Liver (tissue), 9 donors: ENCODE measurements around the gene CBX8. TPM values are rescaled to one million over a fixed set of nuclear protein-coding genes. Genes with fewer than 3 reads are reported as not detected.

Experiments used
- DNase-seq: peaks from one replicate; pipeline ENCODE4 v3.0.0-alpha.2; 2017; ENCODE audit warnings: low spot score
- H3K27ac ChIP-seq, 2 donors: one replicate each; pipeline ENCODE4 v1.7.0; 2013; ENCODE audit warnings: inconsistent platforms in 2 of 2, low read length in 2 of 2, control low read depth in 1 of 2, low read depth in 1 of 2, mild to moderate bottlenecking in 1 of 2
- H3K27me3 ChIP-seq, 4 donors: one replicate each; pipeline versions ENCODE4 v1.6.1 to v1.7.0; 2013; ENCODE audit warnings: low read length in 3 of 4, inconsistent platforms in 1 of 4, mild to moderate bottlenecking in 1 of 4, moderate library complexity in 1 of 4; ENCODE audit not compliant: control insufficient read depth in 4 of 4, insufficient read depth in 4 of 4
- H3K36me3 ChIP-seq, 4 donors: one replicate each; pipeline versions ENCODE4 v1.6.1 to v1.7.0; 2013; ENCODE audit warnings: low read length in 3 of 4, mild to moderate bottlenecking in 3 of 4, low read depth in 1 of 4, moderate library complexity in 1 of 4; ENCODE audit not compliant: control insufficient read depth in 4 of 4, insufficient read depth in 3 of 4
- H3K4me1 ChIP-seq, 4 donors: one replicate each; pipeline versions ENCODE4 v1.6.1 to v1.7.0; 2013; ENCODE audit warnings: low read length in 3 of 4, mild to moderate bottlenecking in 3 of 4, moderate library complexity in 1 of 4; ENCODE audit not compliant: control insufficient read depth in 4 of 4, insufficient read depth in 4 of 4
- H3K4me3 ChIP-seq, 3 donors: one replicate each; pipeline versions ENCODE4 v1.6.1 to v1.7.0; 2013; ENCODE audit warnings: low read length in 3 of 3, control low read depth in 1 of 3, low read depth in 1 of 3, mild to moderate bottlenecking in 1 of 3
- H3K9ac ChIP-seq, 2 donors: one replicate each; pipeline ENCODE4 v1.7.0; 2013; ENCODE audit warnings: low read length in 2 of 2, mild to moderate bottlenecking in 2 of 2, moderate library complexity in 2 of 2, control low read depth in 1 of 2, low read depth in 1 of 2
- H3K9me3 ChIP-seq, 4 donors: one replicate each; pipeline versions ENCODE4 v1.6.1 to v1.7.0; 2013; ENCODE audit warnings: low read length in 3 of 4; ENCODE audit not compliant: control insufficient read depth in 4 of 4
- EGR1 ChIP-seq, 2 donors: IDR thresholded peaks; 2 replicates each; pipeline ENCODE4 v1.6.1; 2016 to 2018; ENCODE audit warnings: antibody characterized with exemption in 2 of 2, low read depth in 2 of 2
- GABPA ChIP-seq, 2 donors: IDR thresholded peaks in 1 of 2; conservative IDR thresholded peaks in 1 of 2; 2 replicates each; pipeline ENCODE4 v1.6.1; 2016; ENCODE audit warnings: antibody characterized with exemption in 2 of 2, mild to moderate bottlenecking in 1 of 2, moderate library complexity in 1 of 2
- HNF4G ChIP-seq: IDR thresholded peaks from 2 replicates; pipeline ENCODE4 v1.6.1; 2016; ENCODE audit warnings: antibody characterized with exemption
- JUND ChIP-seq, 2 donors: IDR thresholded peaks; 2 replicates each; pipeline ENCODE4 v1.6.1; 2016; ENCODE audit warnings: antibody characterized with exemption in 2 of 2
- MAX ChIP-seq: IDR thresholded peaks from 2 replicates; pipeline ENCODE4 v1.6.1; 2016; ENCODE audit warnings: antibody characterized with exemption
- NR2F2 ChIP-seq: IDR thresholded peaks from 2 replicates; pipeline ENCODE4 v1.6.1; 2016; ENCODE audit warnings: antibody characterized with exemption
- RXRA ChIP-seq, 2 donors: IDR thresholded peaks; 2 replicates each; pipeline ENCODE4 v1.6.1; 2017 to 2018; ENCODE audit warnings: antibody characterized with exemption in 2 of 2, mild to moderate bottlenecking in 1 of 2
- SP1 ChIP-seq: IDR thresholded peaks from 2 replicates; pipeline ENCODE4 v1.6.1; 2018; ENCODE audit warnings: antibody characterized with exemption, mild to moderate bottlenecking
- TAF1 ChIP-seq: conservative IDR thresholded peaks from 2 replicates; pipeline ENCODE4 v1.6.1; 2016; ENCODE audit warnings: antibody characterized with exemption, mild to moderate bottlenecking
- WGBS: extraction: QIAGEN DNeasy Blood & Tissue Kit; methylation state at CpG from one replicate; pipeline ENCODE4 v1.1.7; 2013; 5-methylcytosine and 5-hydroxymethylcytosine counted together
- polyA plus RNA-seq, 2 donors: library from polyadenylated mRNA; stranded (reverse) in 1 of 2; unstranded in 1 of 2; fragments of 200-250 nt in 1 of 2; fragments of >200 nt in 1 of 2; fragmentation: Nextera tagmentation in 1 of 2; extraction: Ambion mirVana in 1 of 2; gene quantifications; one replicate each; pipeline versions ENCODE4 v1.2.1 to v1.2.3, GENCODE V29; 2013 to 2015
- total RNA-seq, 2 donors: library from RNA; depleted of rRNA; stranded (reverse); fragments of >200 nt; gene quantifications; one replicate each; pipeline ENCODE4 v1.2.3, GENCODE V29; 2014
- TF ChIP-seq, protein P1 (sequence below): IDR thresholded peaks from 2 replicates; pipeline ENCODE4 v1.6.1; 2016; ENCODE audit warnings: antibody characterized with exemption
- TF ChIP-seq, protein P2 (sequence below): IDR thresholded peaks from 2 replicates; pipeline ENCODE4 v1.6.1; 2016; ENCODE audit warnings: antibody characterized with exemption, mild to moderate bottlenecking
- TF ChIP-seq, protein P3 (sequence below): fragments of 150-350 bp; IDR thresholded peaks from 2 replicates; pipeline ENCODE4 v1.5.1; 2017; ENCODE audit warnings: improper control_type of control experiment, low read depth, low read length; ENCODE audit not compliant: missing input control
- donor health status: healthy.
- donor health status: healthy.
- donor health status: healthy.
- donor health status: healthy.
- donor health status: healthy.

Gene CBX8
- total and polyA plus RNA-seq, 4 donors: 0.75 to 2.7 (median 1.9) TPM

DNA sequence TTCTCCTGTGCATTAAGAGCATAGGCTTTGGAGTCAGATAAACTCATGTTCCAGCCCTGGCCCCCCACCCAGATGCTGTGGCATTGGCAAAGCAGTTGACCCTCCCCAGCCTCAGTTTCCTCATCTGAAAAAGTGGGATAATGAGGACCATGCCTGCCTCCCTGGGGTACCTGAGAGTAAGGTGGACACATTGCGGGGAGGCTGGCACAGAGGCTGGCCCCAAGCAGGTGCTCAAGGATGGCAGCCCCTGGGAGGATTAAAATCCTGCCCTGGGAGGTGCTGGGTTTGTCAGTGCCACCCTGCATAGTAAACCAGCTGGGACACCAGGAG is 54.3 kb downstream of the CBX8 start:
- Histone ChIP-seq H3K4me3 (no peak overlapping the region), H3K27me3 (peaks cover 0 to 3% (median 1%) of the 10 kb centered on the region in 4 donors), H3K4me1 (peaks cover 7 to 18% (median 11%) of the 10 kb centered on the region in 4 donors), H3K9ac (no peak overlapping the region), H3K9me3 (no peaks in the 10 kb centered on the region), H3K36me3 (peaks cover 0 to under 1% (median 0%) of the 10 kb centered on the region in 4 donors), H3K27ac (no peak overlapping the region)
- 87% methylated on average over 1 of the region's 1 CpG for WGBS
- DNase-seq: no peak
- TF ChIP-seq NR2F2 (no peak), GABPA (IDR thresholded peaks at IDR 0.05 in 1 of 2, conservative IDR thresholded peaks at IDR 0.05 in 1 of 2) (no peak), EGR1 (IDR thresholded peaks at IDR 0.05; ENCODE audit: low read depth in 2 of 2) (no peak), RXRA (IDR thresholded peaks at IDR 0.05) (no peak), MAX (no peak), HNF4G (no peak), SP1 (no peak), TAF1 (no peak), JUND (IDR thresholded peaks at IDR 0.05) (no peak)
- TF ChIP-seq, protein P1, sequence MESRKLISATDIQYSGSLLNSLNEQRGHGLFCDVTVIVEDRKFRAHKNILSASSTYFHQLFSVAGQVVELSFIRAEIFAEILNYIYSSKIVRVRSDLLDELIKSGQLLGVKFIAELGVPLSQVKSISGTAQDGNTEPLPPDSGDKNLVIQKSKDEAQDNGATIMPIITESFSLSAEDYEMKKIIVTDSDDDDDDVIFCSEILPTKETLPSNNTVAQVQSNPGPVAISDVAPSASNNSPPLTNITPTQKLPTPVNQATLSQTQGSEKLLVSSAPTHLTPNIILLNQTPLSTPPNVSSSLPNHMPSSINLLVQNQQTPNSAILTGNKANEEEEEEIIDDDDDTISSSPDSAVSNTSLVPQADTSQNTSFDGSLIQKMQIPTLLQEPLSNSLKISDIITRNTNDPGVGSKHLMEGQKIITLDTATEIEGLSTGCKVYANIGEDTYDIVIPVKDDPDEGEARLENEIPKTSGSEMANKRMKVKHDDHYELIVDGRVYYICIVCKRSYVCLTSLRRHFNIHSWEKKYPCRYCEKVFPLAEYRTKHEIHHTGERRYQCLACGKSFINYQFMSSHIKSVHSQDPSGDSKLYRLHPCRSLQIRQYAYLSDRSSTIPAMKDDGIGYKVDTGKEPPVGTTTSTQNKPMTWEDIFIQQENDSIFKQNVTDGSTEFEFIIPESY: no peak
- TF ChIP-seq, protein P2, sequence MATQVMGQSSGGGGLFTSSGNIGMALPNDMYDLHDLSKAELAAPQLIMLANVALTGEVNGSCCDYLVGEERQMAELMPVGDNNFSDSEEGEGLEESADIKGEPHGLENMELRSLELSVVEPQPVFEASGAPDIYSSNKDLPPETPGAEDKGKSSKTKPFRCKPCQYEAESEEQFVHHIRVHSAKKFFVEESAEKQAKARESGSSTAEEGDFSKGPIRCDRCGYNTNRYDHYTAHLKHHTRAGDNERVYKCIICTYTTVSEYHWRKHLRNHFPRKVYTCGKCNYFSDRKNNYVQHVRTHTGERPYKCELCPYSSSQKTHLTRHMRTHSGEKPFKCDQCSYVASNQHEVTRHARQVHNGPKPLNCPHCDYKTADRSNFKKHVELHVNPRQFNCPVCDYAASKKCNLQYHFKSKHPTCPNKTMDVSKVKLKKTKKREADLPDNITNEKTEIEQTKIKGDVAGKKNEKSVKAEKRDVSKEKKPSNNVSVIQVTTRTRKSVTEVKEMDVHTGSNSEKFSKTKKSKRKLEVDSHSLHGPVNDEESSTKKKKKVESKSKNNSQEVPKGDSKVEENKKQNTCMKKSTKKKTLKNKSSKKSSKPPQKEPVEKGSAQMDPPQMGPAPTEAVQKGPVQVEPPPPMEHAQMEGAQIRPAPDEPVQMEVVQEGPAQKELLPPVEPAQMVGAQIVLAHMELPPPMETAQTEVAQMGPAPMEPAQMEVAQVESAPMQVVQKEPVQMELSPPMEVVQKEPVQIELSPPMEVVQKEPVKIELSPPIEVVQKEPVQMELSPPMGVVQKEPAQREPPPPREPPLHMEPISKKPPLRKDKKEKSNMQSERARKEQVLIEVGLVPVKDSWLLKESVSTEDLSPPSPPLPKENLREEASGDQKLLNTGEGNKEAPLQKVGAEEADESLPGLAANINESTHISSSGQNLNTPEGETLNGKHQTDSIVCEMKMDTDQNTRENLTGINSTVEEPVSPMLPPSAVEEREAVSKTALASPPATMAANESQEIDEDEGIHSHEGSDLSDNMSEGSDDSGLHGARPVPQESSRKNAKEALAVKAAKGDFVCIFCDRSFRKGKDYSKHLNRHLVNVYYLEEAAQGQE: no peak
- TF ChIP-seq, protein P3, sequence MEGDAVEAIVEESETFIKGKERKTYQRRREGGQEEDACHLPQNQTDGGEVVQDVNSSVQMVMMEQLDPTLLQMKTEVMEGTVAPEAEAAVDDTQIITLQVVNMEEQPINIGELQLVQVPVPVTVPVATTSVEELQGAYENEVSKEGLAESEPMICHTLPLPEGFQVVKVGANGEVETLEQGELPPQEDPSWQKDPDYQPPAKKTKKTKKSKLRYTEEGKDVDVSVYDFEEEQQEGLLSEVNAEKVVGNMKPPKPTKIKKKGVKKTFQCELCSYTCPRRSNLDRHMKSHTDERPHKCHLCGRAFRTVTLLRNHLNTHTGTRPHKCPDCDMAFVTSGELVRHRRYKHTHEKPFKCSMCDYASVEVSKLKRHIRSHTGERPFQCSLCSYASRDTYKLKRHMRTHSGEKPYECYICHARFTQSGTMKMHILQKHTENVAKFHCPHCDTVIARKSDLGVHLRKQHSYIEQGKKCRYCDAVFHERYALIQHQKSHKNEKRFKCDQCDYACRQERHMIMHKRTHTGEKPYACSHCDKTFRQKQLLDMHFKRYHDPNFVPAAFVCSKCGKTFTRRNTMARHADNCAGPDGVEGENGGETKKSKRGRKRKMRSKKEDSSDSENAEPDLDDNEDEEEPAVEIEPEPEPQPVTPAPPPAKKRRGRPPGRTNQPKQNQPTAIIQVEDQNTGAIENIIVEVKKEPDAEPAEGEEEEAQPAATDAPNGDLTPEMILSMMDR: no peak

Other genes starting within 250 kb of the CBX8 start
- gene RBFOX3, start 186.0 kb downstream of the CBX8 start, total RNA-seq: not detected
- gene RBFOX3, start 186.0 kb downstream of the CBX8 start, polyA plus RNA-seq: under 1 TPM in 1 of 2 donors, not detected in 1; 0.05 TPM
- gene ENPP7, start 66.1 kb downstream of the CBX8 start, total RNA-seq: 10 to 100 TPM in 1 of 2 donors, 1 to 10 TPM in 1; 1.7 to 12.0 TPM
- gene ENPP7, start 66.1 kb downstream of the CBX8 start, polyA plus RNA-seq: 1 to 10 TPM; 3.8 to 4.1 TPM
- gene CBX2, start 18.9 kb downstream of the CBX8 start, total RNA-seq: 1 to 10 TPM in 1 of 2 donors, under 1 TPM in 1; 0.33 to 2.4 TPM
- under 1 TPM; 0.36 to 0.69 TPM for gene CBX2, start 18.9 kb downstream of the CBX8 start, polyA plus RNA-seq
- gene CBX4, start 42.4 kb upstream of the CBX8 start, total RNA-seq: 1 to 10 TPM; 4.8 to 7.7 TPM
- 1 to 10 TPM; 4.9 to 8.9 TPM for gene CBX4, start 42.4 kb upstream of the CBX8 start, polyA plus RNA-seq
- gene TBC1D16, start 238.8 kb upstream of the CBX8 start, total RNA-seq: 10 to 100 TPM in 1 of 2 donors, 1 to 10 TPM in 1; 4.7 to 29.5 TPM
- gene TBC1D16, start 238.8 kb upstream of the CBX8 start, polyA plus RNA-seq: 1 to 10 TPM; 3.4 to 4.7 TPM
- gene CCDC40, start 239.6 kb upstream of the CBX8 start, total RNA-seq: 1 to 10 TPM in 1 of 2 donors, under 1 TPM in 1; 0.93 to 3.0 TPM
- 1 to 10 TPM in 1 of 2 donors, under 1 TPM in 1; 0.60 to 1.9 TPM for gene CCDC40, start 239.6 kb upstream of the CBX8 start, polyA plus RNA-seq